HEK293 (cell line): ENCODE data around the gene LAP3.
"Not testable (repeated sequence)": the region's sequence is repeated elsewhere in the genome, so short reads cannot be mapped to it uniquely, and the experiment has no call there.

ENCODE experiments used
- CTCF ChIA-PET: fragments of 350-600 bp; formaldehyde crosslinking; extraction: SDS; loops from one replicate; lab custom pipeline; 2021; ENCODE audit warnings: antibody characterized with exemption; lab: Yijun Ruan, JAX
- POLR2A ChIA-PET: fragments of 300-600 bp; formaldehyde crosslinking; extraction: SDS; loops from one replicate; lab custom pipeline; 2020; ENCODE audit warnings: antibody characterized with exemption, inconsistent platforms; lab: Yijun Ruan, JAX
- H3K27ac ChIP-seq: fragments of 200-500 bp; sonication (Bioruptor generic); 2 replicates; pipeline ENCODE4 v1.5.1; 2014; ENCODE audit warnings: low read depth, low read length, control low read depth, inconsistent platforms; ENCODE audit errors: extremely low read depth
- H3K36me3 ChIP-seq, 2 experiments: fragments of 200-500 bp in 1 of 2; sonication (Bioruptor generic) in 1 of 2; 1 replicate in 1 of 2; 2 replicates in 1 of 2; pipeline ENCODE4 v1.5.1; 2014 to 2017; ENCODE audit warnings: inconsistent platforms in 2 of 2, low read length in 2 of 2; ENCODE audit not compliant: control insufficient read depth in 2 of 2, insufficient read depth in 1 of 2
- H3K4me1 ChIP-seq: fragments of 200-500 bp; sonication (Bioruptor generic); 2 replicates; pipeline ENCODE4 v1.5.1; 2014; ENCODE audit warnings: mild to moderate bottlenecking, low read length, inconsistent platforms; ENCODE audit not compliant: control insufficient read depth, insufficient read depth
- H3K4me3 ChIP-seq: 2 replicates; pipeline ENCODE4 v1.5.1; 2011; ENCODE audit warnings: low read depth, mild to moderate bottlenecking, control low read depth, low read length, moderate library complexity
- H3K9me3 ChIP-seq: fragments of 200-500 bp; sonication (Bioruptor generic); 2 replicates; pipeline ENCODE4 v1.5.1; 2014; ENCODE audit warnings: low read depth, low read length, inconsistent platforms; ENCODE audit not compliant: control insufficient read depth, insufficient read depth
- KLF8 ChIP-seq: fragments of 450-650 bp; formaldehyde crosslinking; IDR thresholded peaks from 2 replicates; pipeline ENCODE4 v1.5.1; 2016; ENCODE audit warnings: missing biosample characterization, missing genetic modification characterization
- ZBTB21 ChIP-seq: fragments of 450-650 bp; formaldehyde crosslinking; IDR thresholded peaks from 2 replicates; pipeline ENCODE4 v1.5.1; 2017; ENCODE audit warnings: missing biosample characterization, missing genetic modification characterization
- ZEB2 ChIP-seq: fragments of 450-650 bp; formaldehyde crosslinking; IDR thresholded peaks from 2 replicates; pipeline ENCODE4 v1.5.1; 2016; ENCODE audit warnings: missing biosample characterization, missing genetic modification characterization
- ZNF169 ChIP-seq: fragments of 450-650 bp; formaldehyde crosslinking; IDR thresholded peaks from 2 replicates; pipeline ENCODE4 v1.5.1; 2016; ENCODE audit warnings: missing biosample characterization, missing genetic modification characterization
- ZNF184 ChIP-seq: fragments of 450-650 bp; IDR thresholded peaks from 2 replicates; pipeline ENCODE4 v1.5.1; 2018; ENCODE audit warnings: missing biosample characterization, mild to moderate bottlenecking, missing genetic modification characterization
- ZNF202 ChIP-seq: fragments of 450-650 bp; formaldehyde crosslinking; IDR thresholded peaks from 2 replicates; pipeline ENCODE4 v1.5.1; 2016; ENCODE audit warnings: missing biosample characterization, missing genetic modification characterization, borderline replicate concordance
- ZNF274 ChIP-seq, 2 experiments: fragments of 200-500 bp in 1 of 2; fragments of 450-650 bp in 1 of 2; sonication (Bioruptor generic) in 1 of 2; formaldehyde crosslinking in 1 of 2; IDR thresholded peaks; 2 replicates each; pipeline versions ENCODE4 v1.5.1 to v1.6.1; 2014 to 2016; ENCODE audit warnings: borderline replicate concordance in 1 of 2, inconsistent platforms in 1 of 2, low read length in 1 of 2, missing biosample characterization in 1 of 2, missing genetic modification characterization in 1 of 2
- ZNF426 ChIP-seq: fragments of 450-650 bp; formaldehyde crosslinking; IDR thresholded peaks from 2 replicates; pipeline ENCODE4 v1.5.1; 2017; ENCODE audit warnings: missing biosample characterization, missing genetic modification characterization, mild to moderate bottlenecking, inconsistent platforms, moderate library complexity
- ZNF548 ChIP-seq: fragments of 450-650 bp; formaldehyde crosslinking; IDR thresholded peaks from 2 replicates; pipeline ENCODE4 v1.5.1; 2016; ENCODE audit warnings: missing biosample characterization, missing genetic modification characterization
- ZNF585B ChIP-seq: fragments of 450-650 bp; formaldehyde crosslinking; IDR thresholded peaks from 2 replicates; pipeline ENCODE4 v1.5.1; 2016; ENCODE audit warnings: missing biosample characterization, missing genetic modification characterization
- ZNF747 ChIP-seq: fragments of 450-650 bp; formaldehyde crosslinking; IDR thresholded peaks from 2 replicates; pipeline ENCODE4 v1.5.1; 2016; ENCODE audit warnings: missing biosample characterization, missing genetic modification characterization
- ZNF791 ChIP-seq: fragments of 450-650 bp; formaldehyde crosslinking; IDR thresholded peaks from 2 replicates; pipeline ENCODE4 v1.5.1; 2016; ENCODE audit warnings: missing biosample characterization, missing genetic modification characterization
- TF ChIP-seq, protein P1 (sequence below): fragments of 450-650 bp; formaldehyde crosslinking; IDR thresholded peaks from 2 replicates; pipeline ENCODE4 v1.5.1; 2017; ENCODE audit warnings: missing biosample characterization, mild to moderate bottlenecking, missing genetic modification characterization, moderate library complexity
- TF ChIP-seq, protein P2 (sequence below): fragments of 450-650 bp; formaldehyde crosslinking; IDR thresholded peaks from 2 replicates; pipeline ENCODE4 v1.5.1; 2016; ENCODE audit warnings: missing biosample characterization, missing genetic modification characterization
- TF ChIP-seq, protein P3 (sequence below): fragments of 450-650 bp; formaldehyde crosslinking; IDR thresholded peaks from 2 replicates; pipeline ENCODE4 v1.5.1; 2016; ENCODE audit warnings: missing biosample characterization, missing genetic modification characterization, low read depth
- TF ChIP-seq, protein P4 (sequence below): fragments of 450-650 bp; formaldehyde crosslinking; IDR thresholded peaks from 2 replicates; pipeline ENCODE4; 2016; ENCODE audit warnings: missing biosample characterization, missing genetic modification characterization

The LAP3 gene

DNA sequence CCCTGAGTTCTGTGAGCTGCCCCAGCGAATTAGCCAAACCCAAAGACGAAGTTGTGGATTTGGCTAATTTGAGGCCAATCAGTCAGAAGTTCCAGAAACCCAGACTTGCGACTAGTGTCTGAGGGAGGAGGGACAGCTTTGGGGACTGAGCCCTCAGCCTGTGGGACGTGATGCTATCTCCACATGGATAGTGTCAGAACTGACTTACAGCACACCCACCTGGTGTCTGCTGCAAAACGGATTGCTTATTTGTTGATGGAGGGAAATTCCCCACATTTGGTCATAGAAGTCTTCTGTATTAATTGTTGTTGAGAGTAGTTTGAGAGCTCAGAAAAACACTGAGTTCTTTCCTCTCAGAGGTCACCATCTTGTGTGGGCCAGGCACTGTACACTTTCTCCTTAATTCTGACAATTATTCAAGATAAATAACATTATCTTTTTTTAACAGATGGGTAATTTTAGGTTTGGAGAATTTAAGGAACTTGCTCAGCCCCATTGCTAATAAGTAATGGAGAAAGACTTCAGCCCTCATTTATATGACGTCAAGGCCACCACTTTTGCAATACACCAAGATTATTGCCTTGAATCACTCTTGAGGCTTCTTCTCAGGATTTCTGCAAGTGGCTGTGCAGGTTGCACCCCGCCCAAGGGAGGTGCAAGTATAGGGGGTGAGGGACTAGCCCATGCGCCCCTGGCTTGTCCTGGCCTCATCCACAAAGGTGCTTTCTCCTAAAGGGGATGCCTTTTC is 45.3 kb upstream of the LAP3 start:
- Histone ChIP-seq H3K27ac (no peak overlapping the region), H3K4me3 (no peak overlapping the region), H3K36me3 (no peaks in the 10 kb centered on the region), H3K9me3 (no peaks in the 10 kb centered on the region), H3K4me1 (no peaks in the 10 kb centered on the region)
- ChIA-PET CTCF (interaction anchor here (0.8 to 1.5 kb wide), 2 partner anchors 17 to 615 kb away, joined by 3 to 5 read pairs; no protein-coding TSS in a partner anchor), POLR2A (no interaction called here)
- no peak for TF ChIP-seq ZNF747 (tag by site-specific recombination)
- TF ChIP-seq, protein P1, sequence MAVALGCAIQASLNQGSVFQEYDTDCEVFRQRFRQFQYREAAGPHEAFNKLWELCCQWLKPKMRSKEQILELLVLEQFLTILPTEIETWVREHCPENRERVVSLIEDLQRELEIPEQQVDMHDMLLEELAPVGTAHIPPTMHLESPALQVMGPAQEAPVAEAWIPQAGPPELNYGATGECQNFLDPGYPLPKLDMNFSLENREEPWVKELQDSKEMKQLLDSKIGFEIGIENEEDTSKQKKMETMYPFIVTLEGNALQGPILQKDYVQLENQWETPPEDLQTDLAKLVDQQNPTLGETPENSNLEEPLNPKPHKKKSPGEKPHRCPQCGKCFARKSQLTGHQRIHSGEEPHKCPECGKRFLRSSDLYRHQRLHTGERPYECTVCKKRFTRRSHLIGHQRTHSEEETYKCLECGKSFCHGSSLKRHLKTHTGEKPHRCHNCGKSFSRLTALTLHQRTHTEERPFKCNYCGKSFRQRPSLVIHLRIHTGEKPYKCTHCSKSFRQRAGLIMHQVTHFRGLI (tag by site-specific recombination): no peak
- no peak for TF ChIP-seq ZNF169 (tag by site-specific recombination)
- no peak for TF ChIP-seq KLF8

DNA sequence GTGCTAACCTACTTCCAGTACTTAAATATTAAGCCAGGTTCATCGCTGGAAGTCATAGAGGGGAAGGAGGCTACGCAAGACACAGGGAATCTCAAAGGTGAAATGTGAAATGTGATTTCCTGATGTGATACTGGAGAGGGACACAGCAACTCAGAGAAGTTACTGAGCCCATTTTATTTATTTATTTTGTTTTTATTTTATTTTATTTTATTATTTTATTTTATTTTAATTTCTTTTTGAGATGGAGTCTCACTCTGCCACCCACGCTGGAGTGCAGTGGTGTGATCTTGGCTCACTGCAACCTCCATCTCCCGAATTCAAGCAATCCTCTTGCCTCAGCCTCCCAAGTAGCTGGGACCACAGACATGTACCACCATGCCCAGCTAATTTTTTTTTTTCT is 42.3 kb upstream of the LAP3 start:
- no peak overlapping the region for H3K27ac ChIP-seq
- TF ChIP-seq ZNF791: no peak
- H3K4me1 ChIP-seq: no peaks in the 10 kb centered on the region
- CTCF ChIA-PET: interaction anchor here (1.1 kb wide), 1 partner anchor 14 kb away, joined by 4 read pairs; no protein-coding TSS in a partner anchor
- H3K9me3 ChIP-seq: no peaks in the 10 kb centered on the region
- POLR2A ChIA-PET: no interaction called here
- no peak overlapping the region for H3K4me3 ChIP-seq
- H3K36me3 ChIP-seq: no peaks in the 10 kb centered on the region

DNA sequence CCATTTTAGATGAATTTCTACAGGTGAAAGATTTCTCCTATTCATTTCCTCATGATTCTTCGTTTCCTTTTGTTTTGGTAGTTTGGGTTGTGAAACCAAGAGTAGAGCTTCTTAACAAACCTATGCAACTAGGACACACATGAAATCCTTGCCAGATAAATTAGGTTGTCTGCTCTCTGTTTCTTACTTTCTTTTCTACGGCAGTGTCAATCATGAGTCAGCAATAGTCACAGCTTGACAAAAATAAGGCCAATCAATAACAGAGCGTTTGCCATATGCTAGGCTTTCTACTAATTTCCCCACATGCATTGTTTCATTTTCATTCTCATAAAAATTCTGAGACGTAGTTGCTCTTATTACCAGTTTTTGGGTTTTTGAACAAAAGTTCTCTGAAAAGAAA is 41.8 kb upstream of the LAP3 start:
- CTCF ChIA-PET: interaction anchor here (1.1 kb wide), 1 partner anchor 13 kb away, joined by 4 read pairs; no protein-coding TSS in a partner anchor
- H3K4me1 ChIP-seq: no peaks in the 10 kb centered on the region
- POLR2A ChIA-PET: no interaction called here

DNA sequence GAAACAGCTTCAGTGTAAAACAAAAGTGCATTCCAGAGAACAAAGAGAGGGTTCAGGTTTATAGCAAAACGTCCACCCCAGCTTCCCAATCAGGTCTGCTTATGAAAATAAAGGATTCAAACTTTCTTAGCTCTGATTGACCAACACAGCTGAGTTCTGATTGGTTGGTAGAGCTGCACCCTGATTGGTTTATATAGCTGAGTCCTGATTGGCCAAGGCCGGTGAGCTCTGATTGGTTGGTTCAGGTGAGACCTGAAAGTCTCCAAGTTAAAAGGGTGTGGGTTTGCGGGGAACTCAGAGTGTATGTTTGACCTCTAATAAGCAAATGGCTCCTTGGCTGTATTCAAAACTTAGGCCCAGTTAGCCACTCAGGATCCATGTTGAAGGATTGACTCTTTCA is 41.1 kb upstream of the LAP3 start:
- Histone ChIP-seq H3K4me1 (no peaks in the 10 kb centered on the region), H3K27ac (no peak overlapping the region), H3K36me3 (no peaks in the 10 kb centered on the region), H3K9me3 (no peaks in the 10 kb centered on the region), H3K4me3 (no peak overlapping the region)
- ChIA-PET POLR2A (no interaction called here), CTCF (interaction anchor here (0.7 to 1.1 kb wide), 2 partner anchors 12 to 65 kb away, joined by 3 to 4 read pairs; no protein-coding TSS in a partner anchor)
- no peak for TF ChIP-seq ZNF585B (tag by site-specific recombination)
- TF ChIP-seq, protein P2, sequence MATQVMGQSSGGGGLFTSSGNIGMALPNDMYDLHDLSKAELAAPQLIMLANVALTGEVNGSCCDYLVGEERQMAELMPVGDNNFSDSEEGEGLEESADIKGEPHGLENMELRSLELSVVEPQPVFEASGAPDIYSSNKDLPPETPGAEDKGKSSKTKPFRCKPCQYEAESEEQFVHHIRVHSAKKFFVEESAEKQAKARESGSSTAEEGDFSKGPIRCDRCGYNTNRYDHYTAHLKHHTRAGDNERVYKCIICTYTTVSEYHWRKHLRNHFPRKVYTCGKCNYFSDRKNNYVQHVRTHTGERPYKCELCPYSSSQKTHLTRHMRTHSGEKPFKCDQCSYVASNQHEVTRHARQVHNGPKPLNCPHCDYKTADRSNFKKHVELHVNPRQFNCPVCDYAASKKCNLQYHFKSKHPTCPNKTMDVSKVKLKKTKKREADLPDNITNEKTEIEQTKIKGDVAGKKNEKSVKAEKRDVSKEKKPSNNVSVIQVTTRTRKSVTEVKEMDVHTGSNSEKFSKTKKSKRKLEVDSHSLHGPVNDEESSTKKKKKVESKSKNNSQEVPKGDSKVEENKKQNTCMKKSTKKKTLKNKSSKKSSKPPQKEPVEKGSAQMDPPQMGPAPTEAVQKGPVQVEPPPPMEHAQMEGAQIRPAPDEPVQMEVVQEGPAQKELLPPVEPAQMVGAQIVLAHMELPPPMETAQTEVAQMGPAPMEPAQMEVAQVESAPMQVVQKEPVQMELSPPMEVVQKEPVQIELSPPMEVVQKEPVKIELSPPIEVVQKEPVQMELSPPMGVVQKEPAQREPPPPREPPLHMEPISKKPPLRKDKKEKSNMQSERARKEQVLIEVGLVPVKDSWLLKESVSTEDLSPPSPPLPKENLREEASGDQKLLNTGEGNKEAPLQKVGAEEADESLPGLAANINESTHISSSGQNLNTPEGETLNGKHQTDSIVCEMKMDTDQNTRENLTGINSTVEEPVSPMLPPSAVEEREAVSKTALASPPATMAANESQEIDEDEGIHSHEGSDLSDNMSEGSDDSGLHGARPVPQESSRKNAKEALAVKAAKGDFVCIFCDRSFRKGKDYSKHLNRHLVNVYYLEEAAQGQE (tag by site-specific recombination): no peak
- no peak for TF ChIP-seq ZNF548 (tag by site-specific recombination)
- TF ChIP-seq ZNF274 (IDR thresholded peaks at IDR 0.05; ENCODE audit: low read length): no peak
- TF ChIP-seq ZNF274 (tag by site-specific recombination; IDR thresholded peaks at IDR 0.05; ENCODE audit: borderline replicate concordance): no peak
- no peak for TF ChIP-seq ZNF202
- no peak for TF ChIP-seq ZBTB21 (tag by site-specific recombination)
- TF ChIP-seq, protein P3, sequence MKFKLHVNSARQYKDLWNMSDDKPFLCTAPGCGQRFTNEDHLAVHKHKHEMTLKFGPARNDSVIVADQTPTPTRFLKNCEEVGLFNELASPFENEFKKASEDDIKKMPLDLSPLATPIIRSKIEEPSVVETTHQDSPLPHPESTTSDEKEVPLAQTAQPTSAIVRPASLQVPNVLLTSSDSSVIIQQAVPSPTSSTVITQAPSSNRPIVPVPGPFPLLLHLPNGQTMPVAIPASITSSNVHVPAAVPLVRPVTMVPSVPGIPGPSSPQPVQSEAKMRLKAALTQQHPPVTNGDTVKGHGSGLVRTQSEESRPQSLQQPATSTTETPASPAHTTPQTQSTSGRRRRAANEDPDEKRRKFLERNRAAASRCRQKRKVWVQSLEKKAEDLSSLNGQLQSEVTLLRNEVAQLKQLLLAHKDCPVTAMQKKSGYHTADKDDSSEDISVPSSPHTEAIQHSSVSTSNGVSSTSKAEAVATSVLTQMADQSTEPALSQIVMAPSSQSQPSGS (tag by site-specific recombination): no peak
- TF ChIP-seq, protein P4, sequence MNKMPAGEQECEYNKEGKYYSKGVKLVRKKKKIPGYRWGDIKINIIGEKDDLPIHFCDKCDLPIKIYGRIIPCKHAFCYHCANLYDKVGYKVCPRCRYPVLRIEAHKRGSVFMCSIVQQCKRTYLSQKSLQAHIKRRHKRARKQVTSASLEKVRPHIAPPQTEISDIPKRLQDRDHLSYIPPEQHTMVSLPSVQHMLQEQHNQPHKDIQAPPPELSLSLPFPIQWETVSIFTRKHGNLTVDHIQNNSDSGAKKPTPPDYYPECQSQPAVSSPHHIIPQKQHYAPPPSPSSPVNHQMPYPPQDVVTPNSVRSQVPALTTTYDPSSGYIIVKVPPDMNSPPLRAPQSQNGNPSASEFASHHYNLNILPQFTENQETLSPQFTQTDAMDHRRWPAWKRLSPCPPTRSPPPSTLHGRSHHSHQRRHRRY: no peak

More for the DNA sequence above, 41.8 kb upstream of the LAP3 start:
- no peak for TF ChIP-seq ZEB2 (tag by site-specific recombination)
- TF ChIP-seq ZNF426 (tag by site-specific recombination): no peak
- TF ChIP-seq ZNF184: no peak
- no peaks in the 10 kb centered on the region for H3K9me3 ChIP-seq
- H3K4me3 ChIP-seq: no peak overlapping the region
- no peak overlapping the region for H3K27ac ChIP-seq
- no peaks in the 10 kb centered on the region for H3K36me3 ChIP-seq

DNA sequence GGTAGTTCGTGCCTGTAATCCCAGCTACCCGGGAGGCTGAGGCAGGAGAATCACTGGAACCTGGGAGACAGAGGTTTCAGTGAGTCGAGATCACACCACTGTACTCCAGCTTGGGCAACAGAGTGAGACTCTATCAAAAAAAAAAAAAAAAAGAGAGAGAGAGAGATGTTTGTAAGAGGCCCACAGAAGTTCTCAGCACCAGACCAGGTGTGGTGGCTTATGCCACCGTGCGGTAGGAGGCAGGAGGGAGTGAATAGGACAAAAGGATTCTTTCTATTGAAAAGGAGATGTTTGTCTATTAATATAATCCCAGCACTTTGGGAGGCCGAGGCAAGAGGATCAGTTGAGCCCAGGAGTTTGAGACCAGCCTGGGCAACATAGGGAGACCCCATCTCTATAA is 39.9 kb upstream of the LAP3 start:
- POLR2A ChIA-PET, H3K9me3 ChIP-seq, H3K4me1 ChIP-seq, H3K27ac ChIP-seq, H3K36me3 ChIP-seq, H3K4me3 ChIP-seq: not testable (repeated sequence)
- CTCF ChIA-PET: interaction anchor here (0.6 kb wide), 1 partner anchor 733 kb away, joined by 3 read pairs; no protein-coding TSS in a partner anchor
